Neural cell (in vitro differentiated cells): ENCODE data around the gene MC1R. TPM values are rescaled to one million over a fixed set of nuclear protein-coding genes. Genes with fewer than 3 reads are reported as not detected.

Experiments used
- H2AFZ ChIP-seq: fragments of 200-600, 300-800 bp; sonication (generic), shearing (Covaris generic); 2 replicates; pipeline ENCODE4 v1.6.0; 2014; ENCODE audit warnings: low read depth, mild to moderate bottlenecking, antibody characterized with exemption, low read length, moderate library complexity
- H3F3A ChIP-seq: fragments of 200-600 bp; shearing (Covaris generic); 2 replicates; pipeline ENCODE4 v1.6.1; 2016; ENCODE audit warnings: mild to moderate bottlenecking, moderate library complexity, mixed read lengths, antibody characterized with exemption, low read length; ENCODE audit not compliant: insufficient read depth, poor library complexity, severe bottlenecking
- H3K27ac ChIP-seq: fragments of 200-600, 300-800 bp; sonication (generic), shearing (Covaris generic); 2 replicates; pipeline ENCODE4 v1.5.1; 2014; ENCODE audit warnings: mild to moderate bottlenecking, low read length, moderate library complexity
- H3K27me3 ChIP-seq: fragments of 300-800, 200-600 bp; sonication (generic), shearing (Covaris generic); 2 replicates; pipeline ENCODE4 v1.6.0; 2014; ENCODE audit warnings: mild to moderate bottlenecking, low read depth, low read length, moderate library complexity; ENCODE audit not compliant: insufficient read depth
- H3K36me3 ChIP-seq: fragments of 300-800, 200-600 bp; sonication (generic), shearing (Covaris generic); 2 replicates; pipeline ENCODE4 v1.5.1; 2014; ENCODE audit warnings: mild to moderate bottlenecking, antibody characterized with exemption, low read length, moderate library complexity; ENCODE audit not compliant: insufficient read depth
- H3K4me2 ChIP-seq: fragments of 300-800, 200-600 bp; sonication (generic), shearing (Covaris generic); 2 replicates; pipeline ENCODE4 v1.6.0; 2014; ENCODE audit warnings: mild to moderate bottlenecking, low read length
- H3K4me3 ChIP-seq: fragments of 300-800, 200-600 bp; sonication (generic), shearing (Covaris generic); 2 replicates; pipeline ENCODE4 v1.5.1; 2014; ENCODE audit warnings: mild to moderate bottlenecking, low read length, moderate library complexity
- H3K79me2 ChIP-seq: fragments of 200-600 bp; shearing (Covaris generic); replicated peaks from 2 replicates; pipeline ENCODE4 v1.6.0; 2014; ENCODE audit warnings: mild to moderate bottlenecking, low read length, moderate library complexity; ENCODE audit not compliant: insufficient read depth
- H3K9ac ChIP-seq: fragments of 300-800, 200-600 bp; sonication (generic), shearing (Covaris generic); 2 replicates; pipeline ENCODE4 v1.6.1; 2016; ENCODE audit warnings: mild to moderate bottlenecking, low read length, mixed read lengths
- H3K9me2 ChIP-seq: fragments of 200-600 bp; shearing (Covaris generic); 2 replicates; pipeline ENCODE4 v1.6.1; 2016; ENCODE audit warnings: mild to moderate bottlenecking, low read length, mixed read lengths; ENCODE audit not compliant: insufficient read depth
- H3K9me3 ChIP-seq: fragments of 200-600, 300-800 bp; sonication (generic), shearing (Covaris generic); 2 replicates; pipeline ENCODE4 v1.6.1; 2016; ENCODE audit warnings: mild to moderate bottlenecking, mixed run types, low read length, moderate library complexity, mixed read lengths
- H4K20me1 ChIP-seq: fragments of 200-600 bp; shearing (Covaris generic); 2 replicates; pipeline ENCODE4 v1.6.1; 2016; ENCODE audit warnings: mild to moderate bottlenecking, mixed run types; ENCODE audit not compliant: insufficient read depth
- CTCF ChIP-seq: fragments of 450-650 bp; IDR thresholded peaks from 2 replicates; pipeline ENCODE4 v1.5.1; 2014; ENCODE audit warnings: antibody characterized with exemption, mild to moderate bottlenecking, moderate library complexity; ENCODE audit not compliant: poor library complexity, severe bottlenecking
- EP300 ChIP-seq: fragments of 450-650 bp; conservative IDR thresholded peaks from 2 replicates; pipeline ENCODE4 v1.6.1; 2014; ENCODE audit warnings: antibody characterized with exemption, mild to moderate bottlenecking, moderate library complexity; ENCODE audit not compliant: poor library complexity, severe bottlenecking
- EZH2 ChIP-seq: fragments of 200-600, 300-800 bp; shearing (Covaris generic), sonication (generic); IDR thresholded peaks from 2 replicates; pipeline ENCODE4 v1.6.1; 2014; ENCODE audit warnings: antibody characterized with exemption, low read length, borderline replicate concordance, mild to moderate bottlenecking; ENCODE audit not compliant: insufficient read depth, poor library complexity, severe bottlenecking
- MXI1 ChIP-seq: fragments of 450-650 bp; conservative IDR thresholded peaks from 2 replicates; pipeline ENCODE4 v1.6.1; 2014; ENCODE audit warnings: antibody characterized with exemption, mild to moderate bottlenecking; ENCODE audit not compliant: poor library complexity, severe bottlenecking
- POLR2AphosphoS5 ChIP-seq: IDR thresholded peaks from 2 replicates; pipeline ENCODE4 v1.6.1; 2012
- RAD21 ChIP-seq: fragments of 450-650 bp; conservative IDR thresholded peaks from 2 replicates; pipeline ENCODE4 v1.6.1; 2014; ENCODE audit warnings: antibody characterized with exemption, mild to moderate bottlenecking, moderate library complexity
- SMC3 ChIP-seq: fragments of 450-650 bp; conservative IDR thresholded peaks from 2 replicates; pipeline ENCODE4 v1.6.1; 2014; ENCODE audit warnings: antibody characterized with exemption, mild to moderate bottlenecking, moderate library complexity; ENCODE audit not compliant: poor library complexity
- TAF1 ChIP-seq: IDR thresholded peaks from 2 replicates; pipeline ENCODE4 v1.6.1; 2012; ENCODE audit warnings: low read depth
- polyA plus RNA-seq: library from polyadenylated mRNA; depleted of rRNA; stranded (reverse); fragments of >200 nt; gene quantifications from 2 replicates; pipeline ENCODE4 v1.2.3, GENCODE V29; 2014
- TF ChIP-seq, protein P1 (sequence below): IDR thresholded peaks from 2 replicates; pipeline ENCODE4 v1.6.1; 2012; ENCODE audit warnings: borderline replicate concordance

MC1R gene
- polyA plus RNA-seq, 1 donor from 2014 or later = 21.3 TPM

GRCh38 chr16:89931305-89931896, 12.7 kb downstream of the MC1R start:
- H3K4me3 ChIP-seq = no peak overlapping the region
- no peak overlapping the region for H3K4me2 ChIP-seq
- H2AFZ ChIP-seq = no peak overlapping the region
- H4K20me1 ChIP-seq = peaks cover 81% of the 10 kb centered on the region
- no peaks in the 10 kb centered on the region for H3K9me3 ChIP-seq
- no peaks in the 10 kb centered on the region for H3K27me3 ChIP-seq
- no peaks in the 10 kb centered on the region for H3F3A ChIP-seq
- H3K27ac ChIP-seq = no peak overlapping the region
- H3K9ac ChIP-seq = no peak overlapping the region
- H3K9me2 ChIP-seq = no peaks in the 10 kb centered on the region
- peaks cover 70% of the 10 kb centered on the region for H3K79me2 ChIP-seq
- TF ChIP-seq POLR2AphosphoS5 (no peak), MXI1 (no peak), RAD21 (no peak), EP300 (no peak), CTCF (no peak), EZH2 (no peak), TAF1 (no peak), SMC3 (no peak)
- TF ChIP-seq, protein P1, sequence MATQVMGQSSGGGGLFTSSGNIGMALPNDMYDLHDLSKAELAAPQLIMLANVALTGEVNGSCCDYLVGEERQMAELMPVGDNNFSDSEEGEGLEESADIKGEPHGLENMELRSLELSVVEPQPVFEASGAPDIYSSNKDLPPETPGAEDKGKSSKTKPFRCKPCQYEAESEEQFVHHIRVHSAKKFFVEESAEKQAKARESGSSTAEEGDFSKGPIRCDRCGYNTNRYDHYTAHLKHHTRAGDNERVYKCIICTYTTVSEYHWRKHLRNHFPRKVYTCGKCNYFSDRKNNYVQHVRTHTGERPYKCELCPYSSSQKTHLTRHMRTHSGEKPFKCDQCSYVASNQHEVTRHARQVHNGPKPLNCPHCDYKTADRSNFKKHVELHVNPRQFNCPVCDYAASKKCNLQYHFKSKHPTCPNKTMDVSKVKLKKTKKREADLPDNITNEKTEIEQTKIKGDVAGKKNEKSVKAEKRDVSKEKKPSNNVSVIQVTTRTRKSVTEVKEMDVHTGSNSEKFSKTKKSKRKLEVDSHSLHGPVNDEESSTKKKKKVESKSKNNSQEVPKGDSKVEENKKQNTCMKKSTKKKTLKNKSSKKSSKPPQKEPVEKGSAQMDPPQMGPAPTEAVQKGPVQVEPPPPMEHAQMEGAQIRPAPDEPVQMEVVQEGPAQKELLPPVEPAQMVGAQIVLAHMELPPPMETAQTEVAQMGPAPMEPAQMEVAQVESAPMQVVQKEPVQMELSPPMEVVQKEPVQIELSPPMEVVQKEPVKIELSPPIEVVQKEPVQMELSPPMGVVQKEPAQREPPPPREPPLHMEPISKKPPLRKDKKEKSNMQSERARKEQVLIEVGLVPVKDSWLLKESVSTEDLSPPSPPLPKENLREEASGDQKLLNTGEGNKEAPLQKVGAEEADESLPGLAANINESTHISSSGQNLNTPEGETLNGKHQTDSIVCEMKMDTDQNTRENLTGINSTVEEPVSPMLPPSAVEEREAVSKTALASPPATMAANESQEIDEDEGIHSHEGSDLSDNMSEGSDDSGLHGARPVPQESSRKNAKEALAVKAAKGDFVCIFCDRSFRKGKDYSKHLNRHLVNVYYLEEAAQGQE = no peak
- peaks cover 25% of the 10 kb centered on the region for H3K36me3 ChIP-seq

- H3K4me2 ChIP-seq = no peak overlapping the region
- H3K27ac ChIP-seq = no peak overlapping the region
- H2AFZ ChIP-seq = no peak overlapping the region
- peaks cover 27% of the 10 kb centered on the region for H3K36me3 ChIP-seq
- H3F3A ChIP-seq = no peaks in the 10 kb centered on the region
- no peaks in the 10 kb centered on the region for H3K9me3 ChIP-seq
- H4K20me1 ChIP-seq = peaks cover 85% of the 10 kb centered on the region
- no peak overlapping the region for H3K4me3 ChIP-seq
- no peaks in the 10 kb centered on the region for H3K9me2 ChIP-seq
- TF ChIP-seq, protein P1 = no peak
- no peak for TF ChIP-seq POLR2AphosphoS5
- TF ChIP-seq RAD21 = no peak
- no peak for TF ChIP-seq EP300
- TF ChIP-seq EZH2 = no peak
- TF ChIP-seq TAF1 = no peak
- no peak for TF ChIP-seq CTCF
- no peak for TF ChIP-seq MXI1
- TF ChIP-seq SMC3 = no peak
- H3K27me3 ChIP-seq = no peaks in the 10 kb centered on the region
- H3K79me2 ChIP-seq = peaks cover 65% of the 10 kb centered on the region
- H3K9ac ChIP-seq = no peak overlapping the region
Observed at GRCh38 chr16:89931964-89932363, 13.3 kb downstream of the MC1R start.
